GM18951 (cell line): ENCODE data around the gene EXOG.
"Not testable (repeated sequence)": the region's sequence is repeated elsewhere in the genome, so short reads cannot be mapped to it uniquely, and the experiment has no call there.

ENCODE experiments used
- POLR2A ChIP-seq: IDR thresholded peaks from 4 replicates; pipeline ENCODE4 v1.6.1; 2011; ENCODE audit warnings: mild to moderate bottlenecking; ENCODE audit not compliant: insufficient read length, insufficient read depth; ENCODE audit errors: extremely low read depth
- in situ Hi-C: fragments of 300-500 bp; cut with MboI; formaldehyde crosslinking; loops from one replicate; pipeline ENCODE4 v1.12.0; 2022; ENCODE audit warnings: low sequenced_read_pairs, mixed read lengths, inconsistent platforms; ENCODE audit not compliant: unreplicated experiment

EXOG gene

DNA sequence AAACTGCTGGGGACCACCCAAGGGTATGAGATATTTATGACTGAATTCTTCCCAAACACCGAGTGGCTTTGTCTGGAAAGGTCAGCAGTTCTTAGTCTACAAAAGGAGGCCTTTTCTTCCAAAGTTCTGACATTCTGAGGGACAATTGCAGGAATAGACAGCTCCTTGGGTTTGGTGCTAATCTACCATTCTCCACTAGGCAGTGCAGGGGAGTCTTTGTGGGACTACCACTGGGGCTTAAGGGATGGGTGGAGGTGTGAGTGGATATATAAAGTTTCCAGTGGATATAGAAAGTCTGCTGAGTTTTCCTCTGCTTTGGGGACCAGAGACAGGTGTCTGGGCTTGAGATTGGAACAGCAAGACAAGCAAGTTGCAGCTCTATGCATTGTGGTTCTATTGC lies 62.7 kb downstream of the EXOG start:
- no peak for TF ChIP-seq POLR2A

DNA sequence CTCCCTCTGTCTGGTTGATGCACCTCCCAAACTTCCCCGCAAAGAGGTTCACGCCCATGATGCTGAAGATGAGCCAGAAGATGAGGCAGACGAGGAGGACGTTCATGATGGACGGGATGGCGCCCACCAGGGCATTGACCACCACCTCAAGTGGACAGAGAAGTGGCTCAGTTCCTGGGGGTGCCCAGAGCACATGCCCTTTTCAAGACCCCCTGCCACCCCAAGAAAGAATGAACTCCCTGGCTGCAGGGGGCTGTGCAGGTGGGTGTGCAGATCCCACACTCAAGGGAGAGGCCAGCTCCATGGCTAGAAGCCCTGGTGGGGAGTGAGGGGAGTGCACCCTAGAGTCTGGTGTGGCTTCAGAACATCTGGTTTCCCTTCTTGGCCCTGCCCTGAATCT lies 64.1 kb downstream of the EXOG start:
- no peak for TF ChIP-seq POLR2A
- in situ Hi-C loops = no loop called here

More for the DNA sequence above, 62.7 kb downstream of the EXOG start:
- in situ Hi-C loops = no loop called here

DNA sequence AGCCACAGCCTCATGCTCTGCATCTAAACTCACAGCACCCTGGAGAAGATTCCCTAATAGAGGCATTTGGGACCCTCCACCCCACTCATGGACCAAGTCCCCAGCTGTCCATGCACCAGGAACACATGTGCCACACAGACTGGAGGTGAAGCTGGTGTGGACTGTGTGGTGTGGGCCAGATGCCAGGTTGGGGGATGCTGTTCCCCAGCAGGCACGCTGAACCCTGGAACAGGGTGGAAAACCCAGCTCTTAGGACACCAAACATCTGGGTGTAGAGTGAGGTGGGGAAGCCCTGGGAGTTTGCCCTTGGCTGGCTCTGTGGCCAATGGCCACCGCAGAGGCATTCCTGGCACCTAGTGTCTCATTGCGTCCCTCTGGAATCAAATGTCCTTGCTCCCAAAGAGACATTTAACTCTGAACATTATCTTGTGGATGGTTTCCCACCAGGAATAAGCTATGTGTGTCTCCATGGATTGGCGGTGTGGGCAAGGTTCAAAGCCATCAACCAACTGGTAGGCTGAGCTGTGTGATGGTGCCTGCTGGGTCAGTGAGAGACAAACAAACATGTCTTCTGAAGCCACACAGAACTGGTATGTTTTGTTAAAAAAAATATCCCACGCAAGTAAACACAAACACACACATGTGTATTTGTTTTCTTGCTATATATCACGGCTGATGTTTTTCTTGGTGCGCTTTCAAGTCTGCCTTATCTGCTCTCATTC lies 65.0 kb downstream of the EXOG start:
- TF ChIP-seq POLR2A = no peak
- in situ Hi-C loops = no loop called here

DNA sequence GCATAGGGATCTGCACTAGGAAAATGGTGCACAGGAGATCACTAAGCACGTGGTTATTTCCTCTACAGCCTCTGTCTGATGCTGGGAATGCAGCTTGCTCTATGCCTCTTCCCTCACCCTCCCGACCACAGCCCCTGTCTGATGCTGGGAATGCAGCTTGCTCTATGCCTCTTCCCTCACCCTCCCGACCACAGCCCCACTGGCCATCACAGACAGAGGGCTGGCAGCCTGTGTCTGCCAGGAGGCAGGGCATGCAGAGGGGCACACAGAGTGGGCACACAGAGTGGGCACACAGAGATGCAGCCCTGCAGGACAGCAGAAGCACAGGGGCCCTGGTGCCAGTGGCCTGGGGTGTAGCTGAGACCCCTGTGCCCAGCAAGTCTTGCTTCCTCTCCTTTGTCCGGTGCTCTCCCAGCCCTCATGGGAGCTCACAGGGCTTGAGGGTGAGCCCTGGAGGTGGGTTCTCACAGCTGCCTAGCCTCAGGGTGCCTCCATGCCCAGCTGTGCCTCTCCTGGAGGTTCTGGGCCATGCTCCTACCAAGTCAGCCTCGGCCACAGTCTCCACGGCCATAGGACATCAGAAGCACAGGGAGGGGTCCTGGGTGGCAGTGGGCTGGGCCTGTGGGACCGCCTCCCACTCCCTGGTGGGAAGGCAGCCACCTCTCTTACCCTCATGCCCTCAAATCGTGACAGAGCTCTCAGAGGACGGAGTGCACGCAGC lies 65.8 kb downstream of the EXOG start:
- in situ Hi-C loops = no loop called here
- TF ChIP-seq POLR2A = no peak

GRCh38 chr3:38562467-38562925 lies 66.4 kb downstream of the EXOG start:
- no peak for TF ChIP-seq POLR2A
- in situ Hi-C loops = no loop called here

DNA sequence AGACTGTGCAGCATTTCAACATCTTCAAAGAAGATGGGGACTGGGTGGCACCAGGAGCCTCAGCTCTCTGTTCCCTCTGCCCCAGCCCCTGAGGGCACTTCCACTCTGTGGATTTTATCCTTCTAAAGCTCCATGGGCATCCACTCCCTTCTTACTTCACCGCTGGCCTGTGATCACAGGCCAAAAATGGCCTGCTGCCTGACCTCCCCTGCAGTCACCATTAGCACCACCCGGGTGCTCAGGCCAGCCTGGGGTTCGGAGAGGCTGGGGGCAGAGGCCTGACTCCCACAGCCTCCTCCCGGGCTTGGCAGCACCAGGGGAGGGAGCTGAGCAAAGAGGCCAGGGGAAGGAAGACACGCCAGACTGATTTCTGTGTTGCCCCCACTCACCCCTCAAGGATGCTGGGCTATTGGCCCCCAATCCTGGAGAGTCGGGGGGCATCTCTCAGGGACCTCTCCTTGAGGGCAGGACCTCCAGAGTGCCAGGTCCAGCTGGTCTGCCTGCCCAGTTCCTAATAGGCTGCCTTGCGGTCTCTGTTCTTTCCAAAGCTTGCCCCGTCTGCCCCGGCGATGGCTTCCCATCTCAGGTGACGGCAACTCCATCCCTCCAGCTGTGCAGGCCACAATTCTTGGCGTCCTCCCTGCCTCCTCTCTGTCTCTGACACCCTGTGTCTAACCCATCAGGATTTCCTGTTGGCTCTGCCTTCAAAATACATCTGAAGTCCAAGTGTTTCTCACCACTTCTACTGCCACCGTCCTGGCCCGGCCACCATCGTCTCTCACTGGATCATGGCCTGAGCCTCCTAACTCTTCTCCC lies 67.1 kb downstream of the EXOG start:
- in situ Hi-C loops = no loop called here
- TF ChIP-seq POLR2A = no peak

DNA sequence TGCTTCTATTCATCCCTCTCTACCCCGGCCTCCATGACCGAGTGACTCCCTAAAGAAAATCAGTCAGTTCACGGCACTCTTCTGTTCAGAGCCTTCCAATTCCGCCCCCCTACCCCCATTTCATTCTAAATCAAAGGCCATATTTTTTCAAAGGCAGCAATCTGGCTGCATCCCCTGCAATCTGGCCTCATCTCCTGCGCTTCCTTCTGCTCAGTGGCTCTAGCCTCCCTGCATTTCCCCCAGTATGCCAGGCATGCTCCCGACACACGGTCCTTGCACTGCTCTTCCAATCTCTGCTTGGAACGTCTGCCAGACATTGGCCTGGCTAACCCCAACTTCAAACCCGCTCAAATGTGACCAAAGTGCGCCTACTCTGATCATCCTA lies 67.7 kb downstream of the EXOG start:
- no peak for TF ChIP-seq POLR2A
- in situ Hi-C loops = no loop called here

DNA sequence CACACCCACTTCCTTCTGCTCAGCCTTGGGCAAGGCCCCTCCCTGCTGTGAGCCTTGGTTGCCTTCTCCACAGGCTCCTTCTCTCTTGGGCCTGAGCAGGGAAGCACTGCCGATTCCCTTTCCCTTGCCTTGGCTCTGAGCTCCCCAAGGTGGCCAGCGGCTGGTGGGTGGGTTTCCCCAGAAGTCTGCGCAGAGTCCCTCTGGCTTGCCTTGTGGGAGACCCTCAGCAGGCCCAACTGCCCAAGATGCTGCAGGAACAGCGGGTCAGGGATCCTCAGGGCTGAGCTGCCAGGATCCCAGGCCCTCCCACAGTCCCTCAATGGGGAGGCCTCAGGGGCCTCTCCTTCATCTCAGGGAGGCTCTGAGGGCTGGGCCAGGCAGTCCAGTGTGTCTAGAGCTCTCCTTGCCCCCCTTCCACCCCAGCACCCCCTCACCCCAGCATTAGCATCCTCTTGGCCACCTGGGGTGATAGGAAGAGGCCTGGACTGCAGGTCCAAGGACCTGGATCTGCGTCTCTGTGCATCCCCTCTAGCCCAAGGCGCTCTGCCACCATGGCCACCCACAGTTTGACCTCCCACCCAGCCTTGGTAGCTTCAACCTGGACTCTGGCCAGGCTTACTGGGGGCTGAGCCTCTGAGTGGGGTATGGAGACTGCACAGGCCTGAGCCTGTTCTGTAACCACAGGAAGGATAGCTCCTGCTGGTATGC lies 68.6 kb downstream of the EXOG start:
- in situ Hi-C loops = no loop called here

DNA sequence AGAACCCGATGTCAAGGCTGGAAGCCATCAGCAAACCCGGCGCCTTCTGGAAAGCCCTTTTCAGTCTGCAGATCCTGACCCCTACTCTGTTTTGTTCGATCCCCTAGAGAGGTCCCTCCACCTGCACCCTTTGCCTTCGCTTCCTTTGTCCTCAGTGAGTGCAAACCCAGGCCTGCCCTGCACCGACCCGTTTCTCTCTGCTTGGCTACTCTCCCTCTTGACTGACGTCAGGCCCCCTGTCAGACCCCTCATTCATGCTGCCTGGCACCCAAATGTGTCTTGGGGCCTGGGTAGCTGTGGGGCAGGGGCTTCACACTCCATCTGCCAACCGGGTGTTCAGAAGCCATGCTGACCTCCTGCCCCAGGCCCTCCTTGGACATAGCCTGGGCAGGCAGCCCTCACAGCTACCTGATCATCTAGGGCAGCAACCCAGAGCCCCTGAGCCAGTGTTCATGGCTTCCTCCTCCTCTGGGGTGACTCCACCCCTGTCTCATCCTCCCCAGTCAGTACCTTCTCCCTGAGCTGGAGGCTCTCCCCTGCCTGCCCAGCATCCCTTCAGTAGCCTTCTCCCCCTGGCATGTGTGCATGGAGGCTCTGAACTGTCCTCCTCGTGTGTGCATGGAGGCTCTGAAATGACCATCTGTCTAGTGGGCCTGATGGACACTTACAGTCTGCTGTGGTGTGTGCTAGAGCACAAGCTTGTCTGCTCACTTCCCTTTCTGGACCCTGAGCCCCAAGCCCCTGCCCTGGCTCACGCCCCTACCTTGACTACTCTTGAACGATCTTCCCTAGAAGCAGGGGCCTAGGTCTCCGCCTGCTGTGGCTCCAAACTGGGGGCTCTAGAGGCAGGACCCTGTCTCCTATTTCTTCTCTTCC lies 69.4 kb downstream of the EXOG start:
- TF ChIP-seq POLR2A = no peak
- in situ Hi-C loops = no loop called here

More for the DNA sequence above, 68.6 kb downstream of the EXOG start:
- no peak for TF ChIP-seq POLR2A

DNA sequence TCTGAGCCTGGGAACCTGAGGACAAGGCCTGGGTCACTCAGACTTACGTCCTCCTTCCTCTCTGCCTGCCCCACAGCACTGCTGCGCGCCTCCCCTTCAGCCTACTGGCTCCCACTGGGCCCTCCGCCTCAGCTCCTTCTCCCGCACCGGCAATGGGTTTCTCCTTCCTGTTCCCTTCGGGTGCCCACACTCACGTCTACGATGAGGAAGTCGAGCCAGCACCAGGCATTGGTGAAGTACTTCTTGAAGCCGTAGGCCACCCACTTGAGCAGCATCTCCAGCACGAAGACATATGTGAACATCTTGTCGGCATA lies 70.0 kb downstream of the EXOG start:
- TF ChIP-seq POLR2A = no peak
- in situ Hi-C loops = no loop called here

- in situ Hi-C loops = not testable (repeated sequence)
These were observed 70.7 kb downstream of the EXOG start for GRCh38 chr3:38566794-38567193.

DNA sequence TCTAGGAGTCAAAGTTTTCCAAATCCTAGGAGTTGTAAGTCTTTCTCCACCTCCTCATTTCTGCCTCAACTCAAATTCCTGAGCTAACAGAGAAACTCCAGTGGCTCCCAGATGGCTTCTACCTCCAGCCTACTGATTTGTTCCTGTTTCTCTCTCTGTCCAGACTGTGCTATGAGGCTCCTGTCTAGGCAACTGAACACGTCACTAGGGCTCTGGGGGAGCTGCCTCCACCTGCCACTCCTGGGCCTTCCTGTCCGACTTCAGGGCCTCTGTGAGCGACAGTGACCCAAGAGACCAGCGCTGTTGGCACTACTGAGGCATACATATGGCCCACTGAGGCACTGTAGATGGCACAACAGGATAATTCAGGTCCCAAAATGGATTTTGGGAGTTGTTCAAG lies 71.4 kb downstream of the EXOG start:
- TF ChIP-seq POLR2A = no peak
- in situ Hi-C loops = no loop called here
